DOHH2 (cell line): Measurements from ENCODE around the gene RBCK1.

Source experiments
- CTCF ChIP-seq: fragments of 200-600 bp; sonication (generic); IDR thresholded peaks from one replicate; pipeline ENCODE4 v1.5.1; 2014; ENCODE audit warnings: antibody characterized with exemption, mild to moderate bottlenecking, low read depth, low read length; ENCODE audit not compliant: poor library complexity, severe bottlenecking
- EZH2phosphoT487 ChIP-seq: fragments of 200-600 bp; sonication (generic); IDR thresholded peaks from 2 replicates; pipeline ENCODE4 v1.6.1; 2017; ENCODE audit warnings: borderline replicate concordance, mild to moderate bottlenecking, antibody characterized with exemption, low read length, moderate library complexity, mixed read lengths

- no peak for TF ChIP-seq CTCF
- no peak for TF ChIP-seq EZH2phosphoT487
Measured at GRCh38 chr20:378961-379336, 29.1 kb upstream of the RBCK1 start.
